K562 (cell line): ENCODE data around the gene RTBDN. TPM values are rescaled to one million over a fixed set of nuclear protein-coding genes. Genes with fewer than 3 reads are reported as not detected.

ENCODE experiments used
- ARNT ChIP-seq, 2 experiments: fragments of 450-650 bp; IDR thresholded peaks; 2 replicates each; pipeline ENCODE4 v1.6.1; 2016; ENCODE audit warnings: mild to moderate bottlenecking in 1 of 2
- CREB1 ChIP-seq, 2 experiments: sonication (generic) in 1 of 2; formaldehyde crosslinking in 1 of 2; IDR thresholded peaks; 2 replicates each; pipeline versions ENCODE4 v1.6.1 to v1.8.0; 2012 to 2022; ENCODE audit warnings: inconsistent platforms in 1 of 2, mild to moderate bottlenecking in 1 of 2, missing genetic modification reagents in 1 of 2, moderate library complexity in 1 of 2
- FOXP1 ChIP-seq: sonication (generic); formaldehyde crosslinking; IDR thresholded peaks from 2 replicates; pipeline ENCODE4 v1.8.0; 2022; ENCODE audit warnings: mild to moderate bottlenecking, missing genetic modification reagents
- HMG20B ChIP-seq: fragments of 250-450 bp; sonication (Bioruptor Pico); IDR thresholded peaks from 2 replicates; pipeline ENCODE4 v1.5.0; 2021; ENCODE audit warnings: mild to moderate bottlenecking
- HNRNPLL ChIP-seq: fragments of 200-400 bp; formaldehyde crosslinking; IDR thresholded peaks from 2 replicates; pipeline ENCODE4 v1.6.1; 2017; ENCODE audit warnings: low read length, low read depth, mild to moderate bottlenecking; ENCODE audit not compliant: poor library complexity, severe bottlenecking
- KLF6 ChIP-seq: fragments of 250-450 bp; sonication (Bioruptor Pico); IDR thresholded peaks from 2 replicates; pipeline ENCODE4 v1.4.0; 2020; ENCODE audit warnings: mild to moderate bottlenecking, moderate library complexity, borderline replicate concordance
- LARP7 ChIP-seq: fragments of 450-650 bp; IDR thresholded peaks from 2 replicates; pipeline ENCODE4 v1.6.1; 2016
- NKRF ChIP-seq: fragments of 450-650 bp; IDR thresholded peaks from 2 replicates; pipeline ENCODE4 v1.6.1; 2016; ENCODE audit warnings: borderline replicate concordance
- RBM14 ChIP-seq: fragments of 200-400 bp; formaldehyde crosslinking; IDR thresholded peaks from 2 replicates; pipeline ENCODE4 v1.6.1; 2018; ENCODE audit warnings: low read depth, mild to moderate bottlenecking, low read length, moderate library complexity, borderline replicate concordance; ENCODE audit not compliant: insufficient read depth
- SETDB1 ChIP-seq: IDR thresholded peaks from one replicate; pipeline ENCODE4 v1.6.1; 2012; ENCODE audit warnings: low read length, control low read depth, inconsistent platforms
- SNIP1 ChIP-seq: fragments of 450-650 bp; IDR thresholded peaks from 2 replicates; pipeline ENCODE4 v1.7.1; 2017; ENCODE audit warnings: low read depth, mild to moderate bottlenecking
- U2AF2 ChIP-seq: fragments of 200-400 bp; formaldehyde crosslinking; optimal IDR thresholded peaks from 2 replicates; pipeline ENCODE3; 2017; ENCODE audit warnings: low read depth, mild to moderate bottlenecking, low read length
- XRCC3 ChIP-seq: fragments of 450-650 bp; IDR thresholded peaks from 2 replicates; pipeline ENCODE4 v1.6.1; 2017; ENCODE audit warnings: mild to moderate bottlenecking, moderate library complexity
- ZNF133 ChIP-seq: fragments of 250-450 bp; sonication (Bioruptor Pico); IDR thresholded peaks from 2 replicates; pipeline ENCODE4 v1.4.0; 2020; ENCODE audit warnings: mild to moderate bottlenecking
- ZNF699 ChIP-seq: fragments of 250-450 bp; sonication (Bioruptor Pico); IDR thresholded peaks from 2 replicates; pipeline ENCODE4 v1.8.0; 2021; ENCODE audit warnings: mild to moderate bottlenecking, moderate library complexity; ENCODE audit not compliant: insufficient replicate concordance
- ZNF707 ChIP-seq: fragments of 250-450 bp; sonication (Bioruptor Pico); conservative IDR thresholded peaks from 2 replicates; pipeline ENCODE4 v1.8.0; 2022; ENCODE audit warnings: inconsistent platforms, mild to moderate bottlenecking, moderate library complexity
- ZSCAN32 ChIP-seq: fragments of 450-650 bp; formaldehyde crosslinking; IDR thresholded peaks from 2 replicates; pipeline ENCODE4 v1.4.0; 2020; ENCODE audit warnings: mild to moderate bottlenecking, moderate library complexity
- polyA plus RNA-seq, 8 experiments: library from polyadenylated mRNA; depleted of rRNA in 4 of 8; stranded (reverse) in 5 of 8; unstranded in 3 of 8; fragments of >200 nt; fragmentation: Nextera tagmentation in 2 of 8; fragmentation: Illumina TruSeq in 1 of 8; extraction: Ambion mirVana in 2 of 8; extraction: Trizol in 1 of 8; gene quantifications; 2 replicates each; pipeline versions ENCODE4 v1.2.1 to v1.2.3, GENCODE V29; 2011 to 2014; ENCODE audit warnings: inconsistent platforms in 1 of 8, missing spikeins in 1 of 8
- total RNA-seq, 7 experiments: library from RNA; depleted of rRNA in 6 of 7; stranded (reverse); fragments of >200 nt in 6 of 7; fragmentation: Illumina TruSeq in 2 of 7; extraction: Trizol in 2 of 7; gene quantifications; 2 replicates each; pipeline versions ENCODE4 v1.2.1 to v1.2.3, GENCODE V29; 2011 to 2021; ENCODE audit warnings: low replicate concordance in 1 of 7
- TF ChIP-seq, protein P1 (sequence below): fragments of 450-650 bp; IDR thresholded peaks from 2 replicates; pipeline ENCODE4 v1.6.1; 2016; ENCODE audit warnings: missing biosample characterization, missing genetic modification characterization
- TF ChIP-seq, protein P2 (sequence below): fragments of 250-450 bp; sonication (Bioruptor Pico); IDR thresholded peaks from 2 replicates; pipeline ENCODE4 v1.8.0; 2022; ENCODE audit warnings: inconsistent platforms
- TF ChIP-seq, protein P3 (sequence below): fragments of 200-800 bp; sonication (Bioruptor generic); IDR thresholded peaks from 2 replicates; pipeline ENCODE4 v1.6.1; 2017; ENCODE audit warnings: missing genetic modification characterization, missing compliant biosample characterization
- TF ChIP-seq, protein P4 (sequence below): fragments of 450-650 bp; IDR thresholded peaks from 2 replicates; pipeline ENCODE4 v1.6.1; 2017; ENCODE audit warnings: mild to moderate bottlenecking, moderate library complexity

Gene RTBDN
- total and polyA plus RNA-seq, 9 of the 15 experiments (the other 6 are each of a cell fraction or from before 2014, with no cell fraction given), result 0.20 to 2.3 (median 0.72) TPM; not detected in 1

- peak; percentile 50; the same call in 1 of the 2 replicates for TF ChIP-seq FOXP1
- TF ChIP-seq ARNT (IDR thresholded peaks at IDR 0.05), result no peak
- no peak for TF ChIP-seq NKRF
- no peak for TF ChIP-seq ZNF699 (CRISPR knock-in tag)
- TF ChIP-seq HNRNPLL, result peak; percentile 29
- TF ChIP-seq RBM14, result no peak
- TF ChIP-seq, protein P1, sequence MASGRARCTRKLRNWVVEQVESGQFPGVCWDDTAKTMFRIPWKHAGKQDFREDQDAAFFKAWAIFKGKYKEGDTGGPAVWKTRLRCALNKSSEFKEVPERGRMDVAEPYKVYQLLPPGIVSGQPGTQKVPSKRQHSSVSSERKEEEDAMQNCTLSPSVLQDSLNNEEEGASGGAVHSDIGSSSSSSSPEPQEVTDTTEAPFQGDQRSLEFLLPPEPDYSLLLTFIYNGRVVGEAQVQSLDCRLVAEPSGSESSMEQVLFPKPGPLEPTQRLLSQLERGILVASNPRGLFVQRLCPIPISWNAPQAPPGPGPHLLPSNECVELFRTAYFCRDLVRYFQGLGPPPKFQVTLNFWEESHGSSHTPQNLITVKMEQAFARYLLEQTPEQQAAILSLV (tag), result no peak
- TF ChIP-seq ZSCAN32, result no peak
- TF ChIP-seq HMG20B (CRISPR knock-in tag), result no peak
- TF ChIP-seq, protein P2, sequence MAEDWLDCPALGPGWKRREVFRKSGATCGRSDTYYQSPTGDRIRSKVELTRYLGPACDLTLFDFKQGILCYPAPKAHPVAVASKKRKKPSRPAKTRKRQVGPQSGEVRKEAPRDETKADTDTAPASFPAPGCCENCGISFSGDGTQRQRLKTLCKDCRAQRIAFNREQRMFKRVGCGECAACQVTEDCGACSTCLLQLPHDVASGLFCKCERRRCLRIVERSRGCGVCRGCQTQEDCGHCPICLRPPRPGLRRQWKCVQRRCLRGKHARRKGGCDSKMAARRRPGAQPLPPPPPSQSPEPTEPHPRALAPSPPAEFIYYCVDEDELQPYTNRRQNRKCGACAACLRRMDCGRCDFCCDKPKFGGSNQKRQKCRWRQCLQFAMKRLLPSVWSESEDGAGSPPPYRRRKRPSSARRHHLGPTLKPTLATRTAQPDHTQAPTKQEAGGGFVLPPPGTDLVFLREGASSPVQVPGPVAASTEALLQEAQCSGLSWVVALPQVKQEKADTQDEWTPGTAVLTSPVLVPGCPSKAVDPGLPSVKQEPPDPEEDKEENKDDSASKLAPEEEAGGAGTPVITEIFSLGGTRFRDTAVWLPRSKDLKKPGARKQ (CRISPR knock-in tag), result no peak
- TF ChIP-seq ZNF133 (CRISPR knock-in tag), result no peak
- no peak for TF ChIP-seq SNIP1
- TF ChIP-seq SETDB1, result no peak
- TF ChIP-seq, protein P3, sequence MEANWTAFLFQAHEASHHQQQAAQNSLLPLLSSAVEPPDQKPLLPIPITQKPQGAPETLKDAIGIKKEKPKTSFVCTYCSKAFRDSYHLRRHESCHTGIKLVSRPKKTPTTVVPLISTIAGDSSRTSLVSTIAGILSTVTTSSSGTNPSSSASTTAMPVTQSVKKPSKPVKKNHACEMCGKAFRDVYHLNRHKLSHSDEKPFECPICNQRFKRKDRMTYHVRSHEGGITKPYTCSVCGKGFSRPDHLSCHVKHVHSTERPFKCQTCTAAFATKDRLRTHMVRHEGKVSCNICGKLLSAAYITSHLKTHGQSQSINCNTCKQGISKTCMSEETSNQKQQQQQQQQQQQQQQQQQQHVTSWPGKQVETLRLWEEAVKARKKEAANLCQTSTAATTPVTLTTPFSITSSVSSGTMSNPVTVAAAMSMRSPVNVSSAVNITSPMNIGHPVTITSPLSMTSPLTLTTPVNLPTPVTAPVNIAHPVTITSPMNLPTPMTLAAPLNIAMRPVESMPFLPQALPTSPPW (CRISPR knock-in tag), result peak; percentile 90
- TF ChIP-seq ZNF707 (CRISPR knock-in tag), result no peak
- no peak for TF ChIP-seq CREB1 (IDR thresholded peaks at IDR 0.05)
- TF ChIP-seq CREB1 (CRISPR knock-in tag; IDR thresholded peaks at IDR 0.05), result 0 out of 2 replicates have a peak, but pooled peaks have one; percentile 2
- TF ChIP-seq, protein P4, sequence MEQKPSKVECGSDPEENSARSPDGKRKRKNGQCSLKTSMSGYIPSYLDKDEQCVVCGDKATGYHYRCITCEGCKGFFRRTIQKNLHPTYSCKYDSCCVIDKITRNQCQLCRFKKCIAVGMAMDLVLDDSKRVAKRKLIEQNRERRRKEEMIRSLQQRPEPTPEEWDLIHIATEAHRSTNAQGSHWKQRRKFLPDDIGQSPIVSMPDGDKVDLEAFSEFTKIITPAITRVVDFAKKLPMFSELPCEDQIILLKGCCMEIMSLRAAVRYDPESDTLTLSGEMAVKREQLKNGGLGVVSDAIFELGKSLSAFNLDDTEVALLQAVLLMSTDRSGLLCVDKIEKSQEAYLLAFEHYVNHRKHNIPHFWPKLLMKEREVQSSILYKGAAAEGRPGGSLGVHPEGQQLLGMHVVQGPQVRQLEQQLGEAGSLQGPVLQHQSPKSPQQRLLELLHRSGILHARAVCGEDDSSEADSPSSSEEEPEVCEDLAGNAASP, result no peak
- TF ChIP-seq KLF6 (CRISPR knock-in tag), result no peak
- no peak for TF ChIP-seq U2AF2
- no peak for TF ChIP-seq XRCC3
- no peak for TF ChIP-seq LARP7
These were observed 4.0 kb upstream of the RTBDN start, which contains the start of gene MAST1 (continued) for GRCh38 chr19:12838182-12838885.
